Measurements from ENCODE around the gene EXTL2. TPM values are rescaled to one million over a fixed set of nuclear protein-coding genes. Genes with fewer than 3 reads are reported as not detected.
"Not testable (repeated sequence)": the region's sequence is repeated elsewhere in the genome, so short reads cannot be mapped to it uniquely, and the experiment has no call there.

The EXTL2 gene
- total RNA-seq, 2 donors from 2014 or later, result 40.6 to 47.5 TPM

DNA sequence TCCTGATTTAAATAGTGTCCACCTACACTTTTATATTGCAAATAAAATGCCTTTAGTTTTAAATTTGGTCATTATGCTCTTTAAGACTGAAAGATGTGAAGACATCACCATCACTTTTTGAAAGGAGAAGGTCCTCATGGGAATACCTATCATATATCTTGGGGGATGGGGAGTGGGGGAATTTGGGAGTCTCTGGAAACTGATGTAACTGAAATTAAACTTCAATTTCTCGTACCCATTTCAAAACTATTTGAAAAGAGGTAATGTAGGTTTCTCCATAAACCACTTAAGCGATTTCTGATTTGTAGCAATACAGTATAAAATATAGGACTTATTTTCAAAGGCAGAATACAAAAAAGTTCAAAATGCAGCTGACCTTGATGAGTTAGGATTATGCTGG, 924 bp downstream of the EXTL2 start:
- TF ChIP-seq, protein P1, sequence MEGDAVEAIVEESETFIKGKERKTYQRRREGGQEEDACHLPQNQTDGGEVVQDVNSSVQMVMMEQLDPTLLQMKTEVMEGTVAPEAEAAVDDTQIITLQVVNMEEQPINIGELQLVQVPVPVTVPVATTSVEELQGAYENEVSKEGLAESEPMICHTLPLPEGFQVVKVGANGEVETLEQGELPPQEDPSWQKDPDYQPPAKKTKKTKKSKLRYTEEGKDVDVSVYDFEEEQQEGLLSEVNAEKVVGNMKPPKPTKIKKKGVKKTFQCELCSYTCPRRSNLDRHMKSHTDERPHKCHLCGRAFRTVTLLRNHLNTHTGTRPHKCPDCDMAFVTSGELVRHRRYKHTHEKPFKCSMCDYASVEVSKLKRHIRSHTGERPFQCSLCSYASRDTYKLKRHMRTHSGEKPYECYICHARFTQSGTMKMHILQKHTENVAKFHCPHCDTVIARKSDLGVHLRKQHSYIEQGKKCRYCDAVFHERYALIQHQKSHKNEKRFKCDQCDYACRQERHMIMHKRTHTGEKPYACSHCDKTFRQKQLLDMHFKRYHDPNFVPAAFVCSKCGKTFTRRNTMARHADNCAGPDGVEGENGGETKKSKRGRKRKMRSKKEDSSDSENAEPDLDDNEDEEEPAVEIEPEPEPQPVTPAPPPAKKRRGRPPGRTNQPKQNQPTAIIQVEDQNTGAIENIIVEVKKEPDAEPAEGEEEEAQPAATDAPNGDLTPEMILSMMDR (conservative IDR thresholded peaks at IDR 0.05), result no peak
- Mint-ChIP-seq H3K9me3 (peaks cover 34% of the 10 kb centered on the region), H3K27me3 (ENCODE audit: insufficient read depth) (no peaks in the 10 kb centered on the region), H3K36me3 (ENCODE audit: low read depth) (peaks cover 51% of the 10 kb centered on the region), H3K4me3 (peak overlapping the region; percentile 100), H3K4me1 (peaks cover 19% of the 10 kb centered on the region), H3K27ac (peak overlapping the region; percentile 55)
- no peaks in the 10 kb centered on the region for H3K27me3 ChIP-seq (ENCODE audit: control insufficient read depth, insufficient read depth, low read length, poor library complexity, severe bottlenecking)
- 39% methylated on average over 2 of the region's 2 CpGs; no CpG with 5 or more reads in 1 of the 2 experiments for WGBS, 2 experiments (ENCODE audit: insufficient coverage in 1 of 2, insufficient read length in 1 of 2)
- H3K36me3 ChIP-seq (ENCODE audit: control insufficient read depth, insufficient read depth, low read length), result peaks cover 38% of the 10 kb centered on the region
- no peak for DNase-seq
- peak overlapping the region; percentile 86 for H3K9ac ChIP-seq (ENCODE audit: extremely low read depth, low read length, poor library complexity, severe bottlenecking)
- H3K9me3 ChIP-seq (ENCODE audit: control insufficient read depth, low read length), result peaks cover 35% of the 10 kb centered on the region
- peak overlapping the region; percentile 100 for H3K4me3 ChIP-seq (ENCODE audit: low read length)
- H3K4me1 ChIP-seq (ENCODE audit: control insufficient read depth, insufficient read depth, low read length), result no peaks in the 10 kb centered on the region
- no peak overlapping the region for H3K27ac ChIP-seq (ENCODE audit: low read depth, low read length)

DNA sequence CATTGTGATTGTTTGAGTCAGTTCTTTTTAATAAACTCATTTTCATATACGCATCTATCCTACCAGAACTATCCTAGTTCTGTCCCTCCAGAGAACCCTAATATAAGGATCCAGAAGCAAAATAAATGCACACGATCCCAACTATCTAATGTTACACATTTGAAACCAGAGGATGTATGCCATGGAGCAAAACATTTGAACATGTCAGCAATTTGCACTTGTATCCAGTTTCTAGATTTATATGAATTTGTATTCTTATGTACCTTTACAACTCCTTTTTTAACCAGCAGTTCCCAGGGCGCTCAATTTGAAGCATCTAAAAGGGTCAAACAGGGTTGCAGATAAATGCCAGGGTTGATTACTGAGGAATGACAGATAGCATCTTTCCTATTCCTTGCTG, 2.1 kb downstream of the EXTL2 start:
- Mint-ChIP-seq H3K27ac (no peak overlapping the region), H3K4me1 (peaks cover 14% of the 10 kb centered on the region), H3K36me3 (ENCODE audit: low read depth) (peaks cover 57% of the 10 kb centered on the region), H3K4me3 (no peak overlapping the region), H3K27me3 (ENCODE audit: insufficient read depth) (no peaks in the 10 kb centered on the region), H3K9me3 (peaks cover 44% of the 10 kb centered on the region)
- no peak for DNase-seq
- H3K27me3 ChIP-seq (ENCODE audit: control insufficient read depth, insufficient read depth, low read length, poor library complexity, severe bottlenecking), result no peaks in the 10 kb centered on the region
- H3K4me3 ChIP-seq (ENCODE audit: low read length), result peak overlapping the region; percentile 100
- H3K27ac ChIP-seq (ENCODE audit: low read depth, low read length), result no peak overlapping the region
- H3K9me3 ChIP-seq (ENCODE audit: control insufficient read depth, low read length), result peaks cover 45% of the 10 kb centered on the region
- H3K9ac ChIP-seq (ENCODE audit: extremely low read depth, low read length, poor library complexity, severe bottlenecking), result no peak overlapping the region
- TF ChIP-seq, protein P1 (conservative IDR thresholded peaks at IDR 0.05), result no peak
- WGBS, 2 experiments (ENCODE audit: insufficient coverage in 1 of 2, insufficient read length in 1 of 2), result 89 to 100% methylated on average over 3 of the region's 3 CpGs
- no peaks in the 10 kb centered on the region for H3K4me1 ChIP-seq (ENCODE audit: control insufficient read depth, insufficient read depth, low read length)
- peaks cover 40% of the 10 kb centered on the region for H3K36me3 ChIP-seq (ENCODE audit: control insufficient read depth, insufficient read depth, low read length)

DNA sequence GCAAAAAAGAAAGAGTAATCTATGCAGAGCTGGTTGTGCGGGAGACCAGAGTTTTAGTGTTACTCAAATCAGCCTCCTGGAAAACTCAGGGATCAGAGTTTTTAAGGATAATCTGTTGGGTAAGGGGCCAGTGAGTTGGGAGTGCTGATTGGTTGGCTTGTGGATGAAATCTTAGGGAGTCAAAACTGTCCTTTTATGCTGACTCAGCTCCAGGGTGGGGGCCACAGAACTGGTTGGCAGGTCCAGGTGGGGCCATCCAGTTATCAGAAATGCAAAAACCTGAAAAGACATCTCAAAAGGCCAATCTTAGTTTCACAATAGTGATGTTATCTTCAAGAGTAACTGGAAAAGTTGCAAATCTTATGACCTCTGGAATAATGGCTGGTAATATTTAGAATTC, 3.3 kb downstream of the EXTL2 start:
- Histone ChIP-seq H3K27ac (ENCODE audit: low read depth, low read length) (no peak overlapping the region), H3K9me3 (ENCODE audit: control insufficient read depth, low read length) (peaks cover 45% of the 10 kb centered on the region), H3K36me3 (ENCODE audit: control insufficient read depth, insufficient read depth, low read length) (peaks cover 49% of the 10 kb centered on the region), H3K27me3 (ENCODE audit: control insufficient read depth, insufficient read depth, low read length, poor library complexity, severe bottlenecking) (no peaks in the 10 kb centered on the region), H3K4me1 (ENCODE audit: control insufficient read depth, insufficient read depth, low read length) (no peaks in the 10 kb centered on the region), H3K4me3 (ENCODE audit: low read length) (no peak overlapping the region), H3K9ac (ENCODE audit: extremely low read depth, low read length, poor library complexity, severe bottlenecking) (no peak overlapping the region)
- H3K9me3 Mint-ChIP-seq, result peaks cover 44% of the 10 kb centered on the region
- no peak for DNase-seq
- no peaks in the 10 kb centered on the region for H3K27me3 Mint-ChIP-seq (ENCODE audit: insufficient read depth)
- H3K4me3 Mint-ChIP-seq, result no peak overlapping the region
- WGBS, 2 experiments (ENCODE audit: insufficient coverage in 1 of 2, insufficient read length in 1 of 2), result 90 to 100% methylated on average over 1 of the region's 1 CpG
- peaks cover 66% of the 10 kb centered on the region for H3K36me3 Mint-ChIP-seq (ENCODE audit: low read depth)
- H3K27ac Mint-ChIP-seq, result no peak overlapping the region
- peaks cover 8% of the 10 kb centered on the region for H3K4me1 Mint-ChIP-seq
- TF ChIP-seq, protein P1 (conservative IDR thresholded peaks at IDR 0.05), result no peak

DNA sequence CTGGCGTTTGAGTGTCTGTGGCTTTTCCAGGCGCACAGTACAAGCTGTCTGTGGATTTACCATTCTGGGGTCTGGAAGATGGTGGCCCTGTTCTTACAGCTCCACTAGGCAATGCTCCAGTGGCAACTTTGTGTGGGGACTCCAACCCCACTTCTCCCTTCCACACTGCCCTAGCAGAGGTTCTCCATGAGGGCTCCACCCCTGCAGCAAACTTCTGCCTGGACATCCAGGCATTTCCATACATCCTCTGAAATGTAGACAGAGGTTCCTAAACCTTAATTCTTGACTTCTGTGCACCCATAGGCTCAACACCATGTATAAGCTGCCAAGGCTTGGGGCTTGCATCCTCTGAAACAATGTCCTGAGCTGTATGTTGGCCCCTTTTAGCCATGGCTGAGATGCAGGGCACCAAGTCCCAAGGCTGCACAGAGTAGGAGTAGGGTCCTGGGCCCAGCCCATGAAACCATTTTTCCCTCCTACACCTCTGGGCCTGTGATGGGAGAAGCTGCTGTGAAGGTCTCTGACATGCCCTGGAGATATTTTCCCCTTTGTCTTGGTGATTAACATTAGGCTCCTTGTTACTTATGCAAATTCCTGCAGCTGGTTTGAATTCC, 4.7 kb downstream of the EXTL2 start:
- H3K36me3 ChIP-seq (ENCODE audit: control insufficient read depth, insufficient read depth, low read length), result peaks cover 55% of the 10 kb centered on the region
- Mint-ChIP-seq H3K9me3 (peaks cover 44% of the 10 kb centered on the region), H3K36me3 (ENCODE audit: low read depth) (peaks cover 70% of the 10 kb centered on the region)
- H3K4me1 ChIP-seq (ENCODE audit: control insufficient read depth, insufficient read depth, low read length); H3K27me3 Mint-ChIP-seq (ENCODE audit: insufficient read depth); H3K27ac Mint-ChIP-seq; H3K4me3 Mint-ChIP-seq; H3K27me3 ChIP-seq (ENCODE audit: control insufficient read depth, insufficient read depth, low read length, poor library complexity, severe bottlenecking); H3K9ac ChIP-seq (ENCODE audit: extremely low read depth, low read length, poor library complexity, severe bottlenecking); H3K27ac ChIP-seq (ENCODE audit: low read depth, low read length); H3K4me1 Mint-ChIP-seq; DNase-seq: not testable (repeated sequence)
- H3K9me3 ChIP-seq (ENCODE audit: control insufficient read depth, low read length), result peaks cover 45% of the 10 kb centered on the region
- WGBS, 2 experiments (ENCODE audit: insufficient coverage in 1 of 2, insufficient read length in 1 of 2), result 90 to 100% methylated on average over 2 of the region's 2 CpGs
- peak overlapping the region; percentile 39 for H3K4me3 ChIP-seq (ENCODE audit: low read length)

DNA sequence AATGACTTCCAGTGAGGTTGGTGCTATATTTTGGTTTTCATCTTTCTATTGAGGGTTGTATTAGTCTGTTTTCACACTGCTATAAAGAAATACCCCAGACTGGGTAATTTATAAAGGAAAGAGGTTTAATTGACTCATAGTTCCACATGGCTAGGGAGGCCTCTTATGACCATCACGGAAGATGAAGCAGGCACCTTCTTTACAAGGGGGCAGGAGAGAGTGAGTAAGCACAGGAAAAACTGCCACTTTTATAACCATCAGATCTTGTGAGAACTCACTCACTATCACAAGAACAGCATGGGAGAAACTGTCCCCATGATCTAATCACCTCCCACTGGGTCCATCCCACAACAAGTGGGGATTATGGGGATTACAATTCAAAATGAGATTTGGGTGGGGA, 5.6 kb downstream of the EXTL2 start:
- not testable (repeated sequence) for H3K27ac ChIP-seq (ENCODE audit: low read depth, low read length); H3K27me3 Mint-ChIP-seq (ENCODE audit: insufficient read depth); H3K27me3 ChIP-seq (ENCODE audit: control insufficient read depth, insufficient read depth, low read length, poor library complexity, severe bottlenecking); H3K4me1 ChIP-seq (ENCODE audit: control insufficient read depth, insufficient read depth, low read length); H3K4me3 Mint-ChIP-seq; H3K9ac ChIP-seq (ENCODE audit: extremely low read depth, low read length, poor library complexity, severe bottlenecking); H3K27ac Mint-ChIP-seq; H3K4me1 Mint-ChIP-seq; DNase-seq
- WGBS, 2 experiments (ENCODE audit: insufficient coverage in 1 of 2, insufficient read length in 1 of 2), result 91 to 100% methylated on average over 1 of the region's 1 CpG
- peaks cover 44% of the 10 kb centered on the region for H3K9me3 Mint-ChIP-seq
- Histone ChIP-seq H3K9me3 (ENCODE audit: control insufficient read depth, low read length) (peaks cover 45% of the 10 kb centered on the region), H3K36me3 (ENCODE audit: control insufficient read depth, insufficient read depth, low read length) (peaks cover 65% of the 10 kb centered on the region), H3K4me3 (ENCODE audit: low read length) (peak overlapping the region; percentile 39)
- H3K36me3 Mint-ChIP-seq (ENCODE audit: low read depth), result peaks cover 70% of the 10 kb centered on the region
